Adipose tissue (tissue), 3 donors: ENCODE data around the gene DNAH7. TPM values are rescaled to one million over a fixed set of nuclear protein-coding genes. Genes with fewer than 3 reads are reported as not detected.

Experiments used
- H3K27ac ChIP-seq: one replicate; pipeline ENCODE4 v1.5.1; 2013; ENCODE audit warnings: low read depth, low read length
- WGBS, 3 donors: extraction: QIAGEN DNeasy Blood & Tissue Kit; methylation state at CpG; one replicate each; pipeline ENCODE4 v1.1.7; 2013; 5-methylcytosine and 5-hydroxymethylcytosine counted together
- polyA plus RNA-seq, 3 donors: library from polyadenylated mRNA; stranded (reverse); fragments of 200-250 nt; gene quantifications; one replicate each; pipeline ENCODE4 v1.2.3, GENCODE V29; 2013
- donor health status: healthy with polysubstance abuse.
- donor health status: Bipolar disorder and iron deficiency.
- donor health status: healthy.

DNAH7 gene
- polyA plus RNA-seq, 3 donors: 0.09 to 2.3 TPM; not detected in 1

- WGBS, 3 donors: 77 to 88% (median 80%) methylated on average over 2 of the region's 2 CpGs
- no peak overlapping the region for H3K27ac ChIP-seq
Measured at GRCh38 chr2:195779491-195779890, 289.1 kb downstream of the DNAH7 start.

- no peak overlapping the region for H3K27ac ChIP-seq
Measured at GRCh38 chr2:195769975-195770374, 298.7 kb downstream of the DNAH7 start.

DNA sequence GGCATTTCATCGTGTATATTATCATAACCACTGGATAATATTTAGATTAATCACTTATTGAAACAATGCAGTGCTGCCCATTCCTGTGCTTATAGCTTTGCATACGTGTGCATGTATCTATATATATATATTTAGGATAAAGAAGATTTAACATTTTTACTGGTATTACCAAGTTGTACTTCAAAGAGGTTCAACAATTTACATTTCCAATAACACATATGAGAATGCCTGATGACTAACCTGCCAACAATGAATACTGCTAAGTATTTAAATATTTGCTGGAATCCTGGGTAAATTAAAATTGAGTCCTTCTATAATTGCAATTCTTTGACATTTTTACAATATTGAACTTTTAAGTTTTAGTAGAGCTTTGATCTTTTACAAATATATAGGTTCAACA, 300.2 kb downstream of the DNAH7 start:
- WGBS, 3 donors: 58 to 84% (median 76%) methylated on average over 2 of the region's 2 CpGs
- H3K27ac ChIP-seq: no peak overlapping the region

DNA sequence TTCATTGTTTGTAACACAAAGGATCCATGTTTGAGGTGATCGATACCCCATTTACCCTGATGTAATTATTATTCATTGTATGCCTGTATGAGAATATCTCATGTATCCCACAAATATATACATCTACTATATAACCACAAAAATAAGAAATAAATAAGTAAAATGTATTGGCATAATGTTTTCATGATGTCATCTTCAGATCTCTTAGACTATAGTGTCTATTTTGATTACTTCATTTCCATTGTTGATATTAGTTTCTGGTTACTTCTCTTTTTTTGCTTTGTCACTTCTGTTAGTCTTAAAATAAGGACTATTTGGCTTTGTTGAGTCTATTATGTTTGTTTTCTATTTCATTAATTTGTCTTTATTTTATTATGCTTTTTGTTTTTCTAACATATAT, 301.9 kb downstream of the DNAH7 start:
- 97 to 100% (median 99%) methylated on average over 1 of the region's 1 CpG for WGBS, 3 donors
- H3K27ac ChIP-seq: no peak overlapping the region

DNA sequence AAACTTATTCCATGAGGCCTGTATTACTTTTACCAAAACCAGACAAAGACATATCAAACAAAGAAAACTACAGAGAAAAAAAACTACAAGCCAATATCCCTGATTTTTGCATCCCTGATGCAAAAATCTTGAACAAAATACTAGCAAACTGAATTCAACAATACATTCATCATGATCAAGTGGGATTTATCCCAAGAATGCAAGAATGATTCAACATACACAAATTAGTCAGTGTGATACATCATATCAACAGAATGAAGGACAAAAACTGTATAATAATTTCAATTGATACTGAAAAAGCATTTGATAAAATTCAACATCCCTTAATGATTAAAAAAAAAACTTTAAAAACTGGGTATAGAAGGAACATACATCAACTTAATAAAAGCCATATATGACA, 304.8 kb downstream of the DNAH7 start:
- no peak overlapping the region for H3K27ac ChIP-seq

GRCh38 chr2:195759877-195760276, 308.8 kb downstream of the DNAH7 start:
- 88 to 96% (median 91%) methylated on average over 1 of the region's 1 CpG for WGBS, 3 donors
- no peak overlapping the region for H3K27ac ChIP-seq

GRCh38 chr2:195758846-195759245, 309.8 kb downstream of the DNAH7 start:
- 91 to 100% (median 92%) methylated on average over 3 of the region's 3 CpGs for WGBS, 3 donors
- no peak overlapping the region for H3K27ac ChIP-seq

DNA sequence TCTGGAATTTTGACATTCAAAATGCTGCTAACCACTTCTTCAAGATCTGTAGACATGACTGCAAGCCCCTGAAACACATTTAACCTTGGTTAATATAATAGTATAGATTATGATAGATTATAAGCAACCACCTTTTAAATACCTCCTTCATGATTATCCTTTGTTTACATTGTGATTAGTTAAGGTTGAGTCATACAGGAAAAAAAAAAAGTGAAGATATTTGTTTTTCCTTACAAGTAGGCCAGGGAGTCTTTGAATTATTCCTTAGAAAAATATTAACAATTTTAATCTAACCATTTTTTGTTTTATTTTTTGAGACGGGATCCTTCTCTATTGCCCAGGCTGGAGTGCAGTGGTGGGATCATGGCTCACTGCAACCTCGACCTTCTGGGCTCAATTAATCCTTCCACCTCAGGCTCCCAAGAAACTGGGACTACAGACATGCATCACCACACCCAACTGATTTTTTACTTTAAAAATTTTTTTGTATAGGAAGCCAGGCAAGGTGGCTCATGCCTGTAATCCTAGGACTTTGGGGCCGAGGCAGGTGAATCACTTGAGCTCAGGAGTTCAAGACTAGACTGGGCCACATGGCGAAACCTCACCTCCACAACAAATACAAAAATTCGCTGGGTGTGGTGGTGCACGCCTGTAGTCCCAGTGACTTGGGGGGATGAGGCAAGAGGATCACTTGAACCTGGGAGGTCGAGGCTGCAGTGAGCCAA, 312.3 kb downstream of the DNAH7 start:
- 72 to 84% (median 79%) methylated on average over 7 of the region's 7 CpGs for WGBS, 3 donors
- no peak overlapping the region for H3K27ac ChIP-seq

DNA sequence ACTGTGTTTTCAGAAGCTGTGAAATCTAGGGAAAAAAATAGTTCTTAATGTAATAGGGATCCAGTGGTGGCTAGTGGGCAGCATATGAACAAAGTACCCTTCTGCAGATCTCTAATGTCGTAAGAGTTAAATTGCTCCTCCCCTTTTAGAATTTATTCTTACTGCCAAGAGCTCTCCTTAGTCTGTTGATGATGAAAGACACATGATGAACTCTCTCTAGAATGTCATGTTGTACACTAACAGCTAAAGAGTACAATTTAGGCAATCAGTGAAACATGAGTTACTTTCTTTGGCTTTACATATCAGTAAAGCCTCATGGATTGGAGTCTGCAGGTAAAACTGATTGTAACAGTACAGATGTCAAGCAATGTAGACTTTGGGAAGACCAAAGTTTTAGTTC, 327.4 kb downstream of the DNAH7 start:
- WGBS, 3 donors: 93 to 100% (median 97%) methylated on average over 1 of the region's 1 CpG
- H3K27ac ChIP-seq: no peak overlapping the region

- no peak overlapping the region for H3K27ac ChIP-seq
- WGBS, 3 donors: 84 to 91% (median 91%) methylated on average over 5 of the region's 5 CpGs
Measured at GRCh38 chr2:195737511-195738325, 330.9 kb downstream of the DNAH7 start.

GRCh38 chr2:195735347-195735746, 333.3 kb downstream of the DNAH7 start:
- H3K27ac ChIP-seq: no peak overlapping the region
- WGBS, 3 donors: 94 to 96% (median 96%) methylated on average over 1 of the region's 1 CpG

GRCh38 chr2:195734931-195735330, 333.7 kb downstream of the DNAH7 start:
- H3K27ac ChIP-seq: no peak overlapping the region
- WGBS, 3 donors: 93 to 95% (median 94%) methylated on average over 2 of the region's 2 CpGs

DNA sequence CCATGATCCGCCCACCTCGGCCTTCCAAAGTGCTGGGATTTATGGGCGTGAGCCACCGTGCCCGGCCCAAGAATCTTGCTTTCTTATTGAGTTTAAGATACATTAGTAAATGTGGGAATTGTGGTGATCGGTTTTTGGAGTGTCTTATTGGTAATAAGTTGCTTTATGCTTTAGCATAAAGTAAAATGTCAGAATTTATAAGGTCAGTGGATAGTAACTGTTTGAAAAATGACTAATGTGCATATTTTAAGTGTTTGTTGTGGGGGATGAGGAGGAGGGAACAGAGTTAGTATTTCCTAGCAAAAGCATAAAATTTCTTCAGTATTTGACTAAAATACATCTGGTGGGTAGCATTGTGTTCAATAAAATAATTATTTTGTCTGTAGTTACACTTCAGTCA, 334.2 kb downstream of the DNAH7 start:
- 89 to 95% (median 92%) methylated on average over 6 of the region's 6 CpGs for WGBS, 3 donors
- H3K27ac ChIP-seq: no peak overlapping the region

DNA sequence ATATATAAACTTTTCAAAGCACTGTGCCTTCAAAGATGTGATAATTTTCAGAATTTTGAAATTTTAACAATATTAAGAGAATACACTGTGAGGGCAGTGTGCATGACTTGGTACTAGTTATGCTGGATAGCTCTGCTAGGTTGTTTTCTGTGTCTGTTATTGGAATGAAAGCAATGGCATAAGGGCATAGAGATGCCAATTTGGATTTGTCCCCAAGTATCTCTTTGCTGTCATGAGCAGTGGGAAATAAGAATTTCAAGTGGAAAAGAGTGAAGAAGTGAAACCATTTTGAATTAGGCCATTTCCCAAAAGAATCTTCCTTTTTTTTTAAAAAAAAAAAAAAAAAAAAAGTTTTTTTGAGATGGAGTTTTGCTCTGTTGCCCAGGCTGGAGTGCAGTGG, 334.8 kb downstream of the DNAH7 start:
- no peak overlapping the region for H3K27ac ChIP-seq

GRCh38 chr2:195732574-195732973, 336.1 kb downstream of the DNAH7 start:
- 86 to 90% (median 90%) methylated on average over 1 of the region's 1 CpG for WGBS, 3 donors
- no peak overlapping the region for H3K27ac ChIP-seq

DNA sequence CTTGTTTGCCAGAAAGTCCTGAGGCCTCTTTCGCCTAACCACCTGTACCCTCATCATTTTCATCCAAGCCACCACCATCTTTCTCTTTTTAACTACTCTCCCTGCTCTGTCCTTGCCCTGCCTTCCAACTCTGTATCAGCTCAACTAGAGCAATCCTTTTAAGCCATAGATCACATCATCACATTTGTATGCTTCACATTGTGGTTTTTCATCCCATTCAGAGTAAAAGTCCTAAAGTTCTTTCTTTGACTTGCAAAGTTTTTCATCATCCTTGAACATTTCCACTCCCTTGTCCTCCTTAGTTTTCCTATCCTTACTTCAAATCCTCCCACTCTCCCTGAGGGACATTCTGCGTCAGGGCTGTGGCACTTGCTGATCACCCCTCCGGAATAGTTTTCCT, 337.7 kb downstream of the DNAH7 start:
- no peak overlapping the region for H3K27ac ChIP-seq
- WGBS, 3 donors: 88 to 98% (median 93%) methylated on average over 3 of the region's 3 CpGs

GRCh38 chr2:195727106-195727505, 341.5 kb downstream of the DNAH7 start:
- 96 to 98% (median 97%) methylated on average over 4 of the region's 4 CpGs for WGBS, 3 donors
- no peak overlapping the region for H3K27ac ChIP-seq

- 92 to 100% (median 96%) methylated on average over 1 of the region's 1 CpG for WGBS, 3 donors
- no peak overlapping the region for H3K27ac ChIP-seq
Measured at GRCh38 chr2:195722075-195722474, 346.6 kb downstream of the DNAH7 start.

DNA sequence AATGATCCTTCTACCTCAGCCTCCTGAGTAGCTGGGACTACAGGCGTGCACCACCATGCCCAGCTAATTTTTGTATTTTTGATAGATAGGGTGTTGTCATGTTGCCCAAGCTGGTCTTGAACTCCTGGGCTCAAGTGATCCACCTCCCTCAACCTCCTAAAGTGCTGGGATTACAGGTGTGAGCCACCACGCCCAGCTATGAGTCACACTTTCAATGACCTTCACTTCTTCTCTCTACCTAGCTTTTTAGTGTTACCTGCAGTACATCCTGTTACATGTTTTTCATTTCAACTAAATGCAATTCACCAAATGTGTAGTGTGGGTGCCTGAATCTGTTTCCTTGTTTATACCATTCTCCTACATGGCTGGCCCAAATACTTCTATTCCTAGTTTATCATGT, 347.6 kb downstream of the DNAH7 start:
- no peak overlapping the region for H3K27ac ChIP-seq
- 94 to 100% (median 97%) methylated on average over 2 of the region's 2 CpGs for WGBS, 3 donors

GRCh38 chr2:195716466-195716865, 352.2 kb downstream of the DNAH7 start:
- H3K27ac ChIP-seq: no peak overlapping the region
- WGBS, 3 donors: 93 to 98% (median 97%) methylated on average over 4 of the region's 4 CpGs
